ENCODE measurements around the gene KMT2C.

The KMT2C gene

DNA sequence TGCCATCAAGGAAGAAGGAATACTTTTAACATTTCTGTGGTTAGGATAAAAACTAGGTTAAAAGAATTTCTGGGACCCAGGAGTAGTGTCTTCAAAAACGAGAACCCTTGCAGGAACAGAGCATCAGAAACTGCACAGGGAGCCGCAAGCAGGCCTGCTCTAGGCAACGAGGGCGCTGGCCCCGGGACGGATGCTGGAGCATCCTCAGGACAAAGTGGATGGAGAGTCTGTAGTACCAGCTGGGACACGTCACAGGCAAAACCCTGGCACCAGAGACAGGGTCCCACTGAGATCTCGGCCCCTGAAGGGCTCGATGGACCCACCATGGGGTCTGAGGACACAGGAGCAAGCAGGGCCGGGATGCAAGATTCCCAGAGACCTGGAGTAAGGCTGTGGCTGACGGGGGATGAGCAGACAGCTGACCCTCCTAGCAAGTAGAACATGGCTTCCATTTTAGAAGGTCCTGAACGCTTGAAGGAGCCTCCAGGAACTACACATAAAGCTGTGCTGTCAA lies 303.8 kb downstream of the KMT2C start:
- no peak for DNase-seq

DNA sequence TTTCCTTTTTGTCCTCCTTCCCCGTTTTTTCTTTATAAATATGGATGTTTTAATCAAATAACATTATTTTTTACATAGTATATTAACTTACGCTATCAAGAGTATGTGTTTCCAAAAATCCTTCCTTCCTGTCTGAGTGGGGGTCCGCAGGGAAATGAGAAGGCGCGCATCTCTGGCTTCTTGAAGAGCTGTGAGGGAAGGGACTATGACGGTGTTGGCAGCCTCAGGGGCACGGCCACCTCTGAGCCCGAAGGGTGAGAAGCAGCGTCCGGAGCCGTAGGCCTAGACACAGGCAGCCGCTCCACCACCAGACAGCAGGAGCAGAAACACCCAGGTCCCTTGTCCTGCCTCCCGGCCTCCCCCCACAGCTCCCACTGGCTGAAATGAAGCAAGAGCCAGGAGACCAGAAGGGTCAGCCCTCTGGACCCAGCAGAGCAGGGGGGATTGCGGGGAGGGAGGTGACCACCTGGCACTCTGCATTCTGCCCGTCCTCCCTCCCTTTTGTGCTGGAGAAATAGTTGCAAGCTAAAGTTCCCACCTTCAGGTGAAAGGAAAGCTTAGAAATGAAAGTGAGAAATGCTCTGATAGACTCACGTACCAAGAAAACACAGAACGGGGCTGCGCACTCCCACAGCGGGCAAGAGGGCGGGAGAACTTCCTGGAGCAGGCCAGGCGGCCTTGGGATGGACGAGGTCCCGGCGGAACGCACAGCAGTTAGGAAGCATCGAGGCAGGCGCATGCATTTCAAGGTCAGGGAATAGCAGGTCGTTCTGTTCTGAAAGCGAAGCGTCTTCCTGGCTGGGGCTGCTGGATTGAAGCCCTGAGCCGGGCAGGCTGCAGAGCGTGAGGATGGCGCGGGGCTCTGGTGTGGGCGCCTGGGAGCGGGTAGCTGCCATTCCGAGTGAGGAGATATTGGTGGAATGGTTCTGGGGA lies 304.9 kb downstream of the KMT2C start:
- DNase-seq = no peak

DNA sequence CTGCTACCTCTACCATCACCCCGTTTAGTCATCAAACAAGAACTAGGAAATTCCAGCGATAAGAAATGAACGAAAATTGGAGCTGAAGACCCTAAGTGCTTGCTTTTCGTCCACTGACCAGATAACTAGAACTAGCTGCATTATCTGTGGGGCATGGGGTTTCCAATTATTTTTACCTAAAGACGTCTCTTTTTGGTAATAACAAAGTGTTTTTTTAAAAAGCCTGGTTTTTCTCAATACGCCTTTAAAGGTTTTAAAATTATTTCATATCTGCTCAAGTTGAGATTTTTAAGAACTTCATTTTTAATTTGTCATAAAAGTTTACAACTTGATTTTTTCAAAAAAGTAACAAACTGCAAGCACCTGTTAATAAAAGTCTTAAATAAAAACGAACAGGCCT lies 306.1 kb downstream of the KMT2C start:
- no peak for DNase-seq

DNA sequence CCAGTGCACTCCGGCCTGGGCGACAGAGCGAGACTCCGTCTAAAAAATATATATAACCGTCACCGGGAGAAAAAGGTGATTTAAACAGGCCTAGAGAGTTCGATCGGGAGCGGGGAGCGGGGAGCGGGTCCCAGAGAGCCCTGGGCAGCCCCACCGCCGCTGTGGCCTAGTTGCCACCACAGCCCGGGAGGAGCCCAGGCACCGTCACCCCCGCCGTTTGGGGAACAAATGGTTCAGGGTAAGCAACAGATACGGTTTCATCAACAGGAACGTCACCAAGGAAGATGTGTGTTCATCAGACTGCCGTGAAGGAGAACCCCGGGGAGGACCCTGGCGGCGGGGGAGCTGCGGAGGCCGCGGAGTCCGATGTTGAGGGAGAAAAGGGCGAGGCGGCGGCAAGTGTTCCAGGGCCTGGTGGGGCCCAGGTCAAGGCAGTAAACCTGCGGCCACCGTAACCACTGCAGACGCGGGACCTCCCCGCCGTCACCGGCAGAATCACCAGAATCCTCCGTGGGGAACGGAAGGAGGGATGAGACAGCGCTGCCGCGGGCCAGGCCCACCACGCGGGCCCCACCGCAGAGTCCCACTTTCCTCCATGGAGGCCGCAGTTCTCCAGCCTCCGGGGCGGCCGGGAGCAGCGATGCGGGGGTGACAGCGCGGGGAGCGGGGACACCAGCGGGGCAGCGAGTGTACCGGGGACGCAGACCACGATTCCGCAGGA lies 306.9 kb downstream of the KMT2C start:
- no peak for DNase-seq

DNA sequence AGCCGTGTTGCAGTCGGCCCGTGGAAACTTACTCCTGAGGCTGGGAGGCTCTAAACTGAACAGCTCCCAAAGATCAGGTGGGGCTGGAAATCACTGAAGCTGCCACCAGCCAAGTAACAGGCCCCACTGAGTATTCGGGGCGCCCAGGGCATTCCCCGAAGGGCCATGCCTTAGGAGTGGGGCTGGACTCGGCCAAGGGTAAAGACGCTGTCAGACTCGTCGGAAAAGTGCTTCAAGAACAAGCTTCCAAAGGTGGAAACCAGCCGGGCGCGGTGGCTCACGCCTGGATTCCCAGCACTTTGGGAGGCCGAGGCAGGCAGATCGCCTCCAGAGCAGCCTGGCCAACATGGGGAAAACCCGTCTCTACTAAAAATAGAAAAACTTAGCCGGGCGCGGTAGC lies 307.6 kb downstream of the KMT2C start:
- no peak for DNase-seq

DNA sequence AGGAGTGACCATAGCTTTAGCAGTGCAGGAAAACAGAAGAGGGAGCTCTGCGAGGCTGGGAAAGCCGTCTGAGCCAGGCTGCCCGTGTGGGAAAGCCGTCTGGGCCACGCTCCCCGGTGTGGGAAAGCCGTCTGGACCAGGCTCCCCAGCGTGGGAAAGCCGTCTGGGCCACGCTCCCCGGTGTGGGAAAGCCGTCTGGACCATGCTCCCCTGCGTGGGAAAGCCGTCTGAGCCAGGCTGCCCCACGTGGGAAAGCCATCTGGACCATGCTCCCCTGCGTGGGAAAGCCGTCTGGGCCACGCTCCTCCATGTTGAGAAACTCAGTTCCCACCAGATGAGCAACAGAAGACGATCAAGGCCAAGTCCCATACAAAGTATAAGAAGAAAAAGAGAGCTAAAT lies 308.6 kb downstream of the KMT2C start:
- no peak for DNase-seq

DNA sequence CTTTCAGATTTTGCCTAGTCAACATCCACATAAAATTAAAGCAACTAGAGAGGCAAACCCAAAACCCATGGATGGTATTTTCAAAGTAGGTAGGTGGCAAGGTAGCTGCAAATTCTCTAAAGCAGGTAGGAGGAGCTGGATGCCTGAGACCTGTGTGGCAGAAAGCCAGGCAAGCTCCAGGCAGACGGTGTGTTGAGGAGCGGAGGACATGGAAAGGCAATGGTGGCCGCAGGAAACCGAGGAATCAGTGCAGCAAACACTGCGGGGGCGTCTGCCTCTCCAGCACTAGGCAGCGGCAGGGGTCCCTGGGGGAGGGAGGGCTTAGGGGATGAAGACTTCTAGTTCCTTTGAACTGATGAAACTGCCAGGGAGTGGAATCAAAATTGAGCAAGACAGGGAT lies 309.1 kb downstream of the KMT2C start:
- DNase-seq = no peak

DNA sequence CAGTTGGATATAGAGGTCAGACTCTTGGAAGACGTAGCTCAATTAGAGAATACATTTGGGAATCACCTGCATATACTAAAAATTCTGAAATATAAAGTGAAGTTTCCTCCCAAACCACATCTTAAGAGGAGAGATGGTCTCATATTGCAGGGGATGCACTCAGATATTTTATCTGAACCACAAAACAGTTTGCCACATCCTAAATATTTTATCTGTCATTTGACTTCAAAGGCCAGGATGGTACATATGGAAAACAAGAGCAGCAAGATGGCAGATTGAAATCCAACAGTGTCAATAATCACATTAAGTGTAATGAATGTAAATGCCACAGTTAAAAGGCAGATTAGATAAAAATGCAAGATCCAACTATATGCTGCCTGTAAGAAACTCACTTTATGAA lies 313.3 kb downstream of the KMT2C start:
- DNase-seq = no peak

DNA sequence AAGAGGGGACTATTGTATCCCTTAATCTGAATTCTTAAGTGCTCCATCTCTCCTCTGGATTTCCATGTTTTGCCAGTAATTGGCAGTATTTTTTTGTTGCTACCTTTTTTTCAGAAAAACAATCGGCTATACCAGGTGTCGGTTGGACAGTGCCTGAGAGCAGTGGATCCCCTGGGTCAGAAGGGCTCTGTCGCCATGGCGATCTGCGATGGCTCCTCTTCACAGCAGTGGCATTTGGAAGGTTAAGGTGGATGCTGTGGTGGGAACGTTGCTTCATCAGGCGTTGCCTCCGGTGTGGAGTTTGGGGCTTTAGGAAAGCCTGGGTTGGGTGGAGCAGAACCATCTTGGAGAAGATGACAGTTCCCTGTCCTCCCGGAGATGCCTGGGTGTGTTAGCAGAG lies 314.4 kb downstream of the KMT2C start:
- no peak for DNase-seq

DNA sequence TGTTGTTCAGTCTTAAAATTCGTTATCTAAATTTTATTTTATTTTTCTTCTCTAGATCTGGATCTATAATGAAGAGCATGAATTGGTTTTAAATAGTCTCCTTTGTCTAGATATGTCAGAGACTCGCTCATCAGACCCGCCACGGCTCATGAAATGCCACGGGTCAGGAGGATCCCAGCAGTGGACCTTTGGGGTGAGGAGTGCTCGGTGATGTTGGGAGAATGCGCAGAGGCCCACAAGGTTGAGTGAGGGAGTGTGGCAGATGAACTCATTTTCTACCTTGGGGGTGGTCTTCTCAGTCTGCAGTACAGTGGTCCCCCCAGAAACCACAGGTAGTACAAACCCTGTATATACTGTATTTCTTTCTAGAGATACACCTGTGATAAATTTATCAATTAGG lies 315.0 kb downstream of the KMT2C start:
- no peak for DNase-seq

DNA sequence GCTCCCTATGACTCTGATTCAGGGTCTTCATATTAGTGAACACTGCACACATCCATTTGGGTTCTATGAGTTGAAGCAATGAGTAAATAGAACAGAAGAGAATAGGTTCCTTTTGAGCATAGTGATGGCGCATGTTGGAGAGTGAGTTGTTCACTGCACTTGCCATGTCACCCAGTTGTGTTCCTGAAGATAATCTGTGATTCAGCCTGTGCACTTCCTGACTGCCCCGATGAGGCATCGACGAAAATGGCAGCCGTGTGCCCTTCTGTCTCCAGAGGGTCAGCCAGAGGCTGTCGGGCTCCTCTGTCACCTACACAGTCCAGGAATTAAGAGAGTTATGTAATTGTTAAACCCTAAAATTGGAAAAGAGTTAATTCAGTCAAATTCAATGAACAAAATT lies 315.6 kb downstream of the KMT2C start:
- no peak for DNase-seq

DNA sequence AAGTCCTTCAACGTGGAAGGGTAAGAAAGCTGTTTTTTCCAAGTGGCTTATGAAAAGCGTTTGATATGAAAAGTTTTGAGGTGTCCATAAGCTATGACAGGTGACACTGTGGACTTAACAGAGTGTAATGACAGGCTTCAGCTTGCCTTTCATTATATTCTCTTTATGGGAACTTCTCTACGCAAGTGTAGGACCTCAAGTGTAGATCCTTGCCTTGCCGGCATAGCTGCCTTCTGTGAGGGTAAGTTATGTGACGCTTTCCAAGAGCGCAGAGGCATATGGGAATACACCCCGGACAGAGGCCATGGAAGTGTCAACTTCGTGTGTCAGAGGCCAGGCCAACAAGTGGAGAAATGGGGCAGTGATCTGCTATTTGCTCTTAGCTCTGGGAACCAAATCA lies 318.4 kb downstream of the KMT2C start:
- no peak for DNase-seq

DNA sequence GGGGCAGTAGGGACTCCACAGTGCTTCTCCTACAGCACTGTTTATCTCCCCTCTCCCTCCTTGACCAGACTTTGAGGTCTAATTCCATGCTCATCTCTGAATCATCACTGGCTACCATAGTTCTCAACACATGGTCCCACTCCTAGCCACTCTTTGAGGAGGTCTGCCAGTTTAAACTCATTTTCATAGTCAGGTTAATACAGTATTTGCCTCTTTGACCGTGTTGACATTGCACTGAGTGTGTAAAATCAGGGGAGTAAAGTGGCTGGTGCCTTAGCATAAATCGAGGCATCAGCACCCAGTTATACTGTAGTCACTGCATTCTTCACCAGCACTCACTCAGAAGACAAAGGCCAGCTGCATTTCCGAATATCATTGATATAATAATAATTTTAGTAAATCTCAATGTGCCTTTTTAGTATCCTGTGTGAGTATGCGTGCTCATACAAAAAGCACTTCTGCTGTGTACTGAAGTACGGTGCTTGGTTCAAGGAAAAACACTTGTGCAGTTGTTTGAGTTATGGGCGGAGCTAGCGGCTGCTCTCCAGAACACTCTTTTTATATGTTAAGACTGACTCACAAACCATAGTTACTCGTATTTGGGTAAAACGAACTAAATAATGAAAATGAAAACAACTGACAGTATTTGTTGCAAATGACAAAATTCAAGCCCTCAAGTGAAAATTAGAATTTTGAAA lies 320.6 kb downstream of the KMT2C start:
- DNase-seq = no peak

DNA sequence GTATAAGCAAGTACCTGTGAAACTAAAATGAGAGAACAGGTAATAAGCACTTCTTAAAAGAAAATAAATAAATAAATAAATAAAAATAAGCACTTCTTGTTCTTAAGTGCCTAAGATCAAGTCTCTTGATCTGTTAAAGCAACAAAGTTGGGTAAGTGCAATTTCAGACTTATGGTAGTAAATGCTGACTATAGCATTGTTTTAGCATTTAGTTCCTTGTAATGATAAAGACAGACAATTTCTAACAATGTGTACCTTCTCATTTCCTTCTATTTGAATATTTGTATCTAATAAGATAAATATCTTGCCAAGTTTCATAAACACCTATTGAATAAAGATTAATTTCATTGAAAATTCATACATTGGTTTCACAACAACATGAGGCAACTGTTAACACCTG lies 323.0 kb downstream of the KMT2C start:
- DNase-seq = no peak

DNA sequence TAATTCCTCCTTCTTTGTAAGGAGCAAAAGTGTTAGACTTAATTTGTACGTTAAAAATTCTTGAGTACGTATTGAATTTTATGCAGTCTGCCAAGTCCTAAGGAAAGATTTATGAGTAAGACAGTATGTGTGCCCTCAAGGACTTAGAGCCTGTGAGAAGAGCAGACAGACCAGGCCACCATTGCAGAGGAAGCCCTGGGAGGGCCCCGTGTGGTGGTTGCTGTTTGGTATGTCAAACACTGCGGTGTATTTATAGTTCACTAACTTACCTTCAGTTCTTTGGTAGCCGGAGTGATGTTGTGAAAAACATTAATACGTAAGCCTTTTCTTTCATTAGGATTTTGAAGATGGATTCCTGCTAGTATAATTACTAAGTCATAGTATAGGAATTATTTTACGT lies 327.4 kb downstream of the KMT2C start:
- DNase-seq = no peak

DNA sequence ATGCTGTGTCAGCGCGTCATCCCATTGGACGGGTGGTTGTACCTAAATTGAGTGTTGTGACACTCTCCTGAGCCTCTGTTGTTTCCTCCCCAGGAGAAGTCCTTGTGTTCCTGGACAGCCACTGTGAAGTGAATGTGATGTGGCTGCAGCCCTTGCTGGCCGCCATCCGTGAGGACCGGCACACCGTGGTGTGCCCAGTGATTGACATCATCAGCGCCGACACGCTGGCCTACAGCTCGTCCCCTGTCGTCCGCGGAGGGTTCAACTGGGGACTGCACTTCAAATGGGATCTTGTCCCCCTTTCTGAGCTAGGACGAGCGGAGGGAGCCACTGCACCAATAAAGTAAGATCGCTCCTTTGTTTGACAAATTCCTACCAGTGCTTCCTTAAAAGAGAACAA lies 327.9 kb downstream of the KMT2C start:
- no peak for DNase-seq

DNA sequence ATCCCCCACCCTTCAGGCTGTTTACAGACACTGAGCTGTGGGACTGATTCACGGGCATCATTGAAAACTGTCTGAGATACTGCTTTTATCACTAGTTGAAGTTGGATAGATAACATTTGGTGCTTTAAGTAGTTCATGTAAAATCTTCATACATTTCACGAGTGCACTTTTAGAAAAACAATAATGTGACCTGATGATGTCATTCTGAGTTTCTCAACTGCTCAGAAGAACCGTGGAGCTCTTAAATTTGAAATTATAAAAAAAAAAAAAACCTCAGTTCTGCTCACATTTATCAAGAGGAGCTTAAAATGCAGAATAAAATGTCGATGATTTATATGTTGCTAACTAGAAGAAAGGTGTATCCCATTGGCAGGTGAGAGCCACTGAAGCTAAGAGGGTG lies 328.8 kb downstream of the KMT2C start:
- no peak for DNase-seq

DNA sequence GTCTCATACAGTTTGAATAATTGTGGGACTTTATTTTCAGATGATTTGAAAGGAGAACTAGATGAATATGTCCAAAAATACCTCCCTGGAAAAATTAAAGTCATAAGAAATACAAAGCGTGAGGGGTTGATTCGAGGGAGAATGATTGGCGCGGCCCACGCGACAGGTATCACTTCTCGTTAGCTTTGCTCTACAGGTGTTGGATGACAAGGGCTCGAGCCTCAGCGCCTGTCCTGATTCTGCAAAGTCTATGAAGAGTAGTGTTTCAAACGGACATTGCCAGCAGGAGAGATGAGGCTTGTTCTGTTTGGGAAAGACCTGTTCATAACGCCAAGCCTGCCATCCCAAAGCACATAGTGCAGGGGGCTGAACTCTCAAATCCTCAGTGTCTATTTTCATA lies 330.6 kb downstream of the KMT2C start:
- DNase-seq = no peak

DNA sequence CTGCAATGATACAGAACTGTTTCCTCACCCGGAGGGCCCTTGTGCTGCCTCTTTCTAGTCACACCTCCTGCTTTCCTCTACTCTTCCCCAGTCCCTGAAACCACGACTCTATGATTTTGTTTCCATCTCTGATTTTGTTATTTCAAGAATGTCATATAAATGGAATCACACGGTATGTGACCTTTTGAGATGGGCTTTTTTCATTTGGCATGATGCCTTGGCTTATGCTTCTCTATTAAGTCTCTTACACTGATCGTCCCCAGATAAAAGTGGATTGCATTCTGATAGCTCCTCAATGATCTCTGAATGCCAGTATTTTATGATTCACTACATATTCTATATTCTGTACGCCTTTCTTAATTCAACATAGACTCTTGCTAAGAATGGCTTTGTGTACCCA lies 332.1 kb downstream of the KMT2C start:
- no peak for DNase-seq

DNA sequence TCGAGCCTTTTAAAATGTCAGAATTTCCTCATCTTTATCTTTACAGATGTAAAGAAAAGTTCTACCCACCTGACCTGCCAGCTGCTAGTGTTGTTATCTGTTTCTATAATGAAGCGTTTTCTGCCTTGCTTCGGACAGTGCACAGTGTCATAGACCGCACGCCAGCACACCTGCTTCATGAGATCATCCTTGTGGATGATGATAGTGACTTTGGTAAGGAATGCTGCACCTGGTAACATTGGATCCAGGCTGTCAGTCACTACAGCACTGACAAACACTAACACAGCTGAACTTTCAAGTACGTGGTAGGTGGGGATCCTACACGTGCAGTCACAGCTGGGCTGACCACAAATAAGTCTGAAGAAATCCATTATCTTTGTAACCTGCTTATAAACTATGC lies 332.7 kb downstream of the KMT2C start:
- DNase-seq = no peak

DNA sequence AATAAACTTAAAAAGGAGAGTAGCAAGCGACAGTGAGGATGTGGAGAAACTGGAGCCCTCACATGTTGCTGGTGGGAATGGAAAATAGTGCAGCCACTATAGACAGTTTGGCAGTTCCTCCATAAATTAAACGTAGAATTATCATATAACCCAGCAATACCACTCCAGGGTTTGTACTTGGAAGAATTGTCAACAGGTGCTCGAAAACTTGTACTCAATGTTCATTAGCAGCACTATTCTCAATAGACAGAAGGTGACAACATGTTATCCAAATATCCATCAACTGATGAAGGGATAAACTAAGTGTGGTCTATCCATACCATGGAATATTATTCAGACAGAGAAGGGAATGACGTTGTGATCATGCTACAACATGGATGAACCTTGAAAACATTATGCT lies 338.5 kb downstream of the KMT2C start:
- DNase-seq = no peak

DNA sequence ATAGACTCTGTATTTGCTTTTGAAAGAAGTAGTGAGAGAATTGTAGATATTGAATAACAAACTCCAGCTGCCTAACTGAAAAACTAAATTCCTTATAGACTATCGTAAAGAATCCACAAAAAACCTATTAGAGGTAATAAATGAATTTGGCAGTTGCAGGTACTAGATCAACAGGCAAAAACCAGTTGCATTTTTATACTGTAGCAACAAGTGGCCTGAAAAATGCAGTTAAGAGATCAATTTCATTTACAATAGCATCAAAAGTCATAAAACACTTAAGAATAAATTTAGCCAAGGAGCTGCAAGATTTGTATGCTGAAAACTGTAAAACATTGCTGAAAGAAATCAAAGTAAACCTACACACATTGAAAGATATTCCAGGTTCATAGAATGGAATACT lies 340.0 kb downstream of the KMT2C start:
- DNase-seq = no peak

DNA sequence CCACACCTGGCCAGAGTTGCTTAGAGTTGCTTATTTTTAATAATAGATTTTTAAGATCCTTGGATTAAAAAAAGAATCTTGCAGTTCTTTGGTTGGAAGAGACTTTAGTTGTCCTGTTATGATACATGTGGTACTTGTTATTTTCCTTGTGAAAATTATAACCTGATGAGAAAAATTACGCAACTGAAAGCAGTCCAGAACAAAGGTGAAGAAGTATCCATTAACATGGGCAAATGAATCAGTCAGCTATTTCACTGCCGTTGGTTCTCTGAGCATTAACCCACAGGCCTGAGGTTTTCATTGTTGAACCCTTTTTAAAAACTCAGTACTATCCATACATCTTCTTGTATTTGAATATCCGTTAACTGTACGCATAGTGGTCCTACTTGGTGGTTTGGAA lies 342.1 kb downstream of the KMT2C start:
- DNase-seq = no peak

DNA sequence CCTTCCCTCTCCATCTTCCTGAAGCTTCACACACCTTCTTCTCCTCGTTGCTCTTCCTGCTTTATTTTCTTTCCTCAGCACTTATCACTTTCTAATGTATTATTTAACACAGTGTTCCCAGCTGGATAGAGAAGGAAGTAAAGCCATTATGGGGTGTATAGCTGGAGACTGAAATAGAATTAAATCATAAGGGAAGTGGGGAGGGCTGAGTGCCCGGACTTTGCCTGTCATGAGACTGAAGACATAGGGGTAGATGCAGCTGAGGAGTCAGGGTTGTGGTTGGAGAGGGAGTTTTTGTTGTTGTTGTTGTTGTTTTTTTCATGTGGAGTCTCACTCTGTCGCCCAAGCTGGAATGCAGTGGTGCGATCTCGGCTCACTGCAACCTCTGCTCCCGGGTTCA lies 345.1 kb downstream of the KMT2C start:
- DNase-seq = no peak

Data from femur (tissue), 1 donor.